OCI-LY3 (cell line): ENCODE measurements around the gene ACCS.

ENCODE experiments used
- CTCF ChIP-seq: fragments of 200-600, 300-600 bp; sonication (generic); IDR thresholded peaks from 2 replicates; pipeline ENCODE4 v1.5.1; 2014; ENCODE audit warnings: antibody characterized with exemption, low read length, low read depth
- EZH2phosphoT487 ChIP-seq: fragments of 200-600 bp; shearing (Covaris generic); IDR thresholded peaks from 2 replicates; pipeline ENCODE4 v1.6.1; 2018; ENCODE audit warnings: antibody characterized with exemption, mixed run types, low read depth

DNA sequence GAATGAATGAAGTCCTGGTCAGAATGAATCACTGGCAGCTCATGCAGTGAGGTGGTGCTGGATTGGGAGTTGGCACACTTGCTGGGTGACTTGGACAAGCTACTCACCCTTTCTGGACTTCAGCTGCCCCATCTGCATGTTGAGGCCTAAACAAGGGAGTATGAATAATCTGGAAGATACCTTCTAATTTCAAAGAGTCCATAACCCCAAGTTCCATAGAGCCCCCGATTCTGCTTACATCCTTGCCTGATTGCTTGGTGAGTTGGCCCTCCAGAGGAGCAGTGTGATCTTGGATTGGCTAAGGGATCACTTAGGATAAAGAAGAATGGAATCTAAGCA lies 36.6 kb upstream of the ACCS start:
- TF ChIP-seq CTCF (no peak), EZH2phosphoT487 (no peak)
